GM19372 (cell line): Measurements from ENCODE around the gene MRNIP.

Source experiments
- ATAC-seq: cut with Tn5 transposase; IDR thresholded peaks from one replicate; pipeline ENCODE4 v1.9.1; 2021; ENCODE audit warnings: mild to moderate bottlenecking, low read depth, moderate library complexity; ENCODE audit not compliant: unreplicated experiment

Gene MRNIP

GRCh38 chr5:179805529-179806249 is 52.9 kb downstream of the MRNIP start:
- peak; percentile 24 for ATAC-seq

GRCh38 chr5:179805070-179805528 is 53.5 kb downstream of the MRNIP start:
- ATAC-seq: no peak

GRCh38 chr5:179804555-179804947 is 54.1 kb downstream of the MRNIP start:
- no peak for ATAC-seq

GRCh38 chr5:179803651-179804554 is 54.7 kb downstream of the MRNIP start:
- ATAC-seq: no peak

- no peak for ATAC-seq
Measured at GRCh38 chr5:179802950-179803562, 55.6 kb downstream of the MRNIP start.

- ATAC-seq: no peak
Measured at GRCh38 chr5:179802207-179802883, 56.3 kb downstream of the MRNIP start.

- peak; percentile 40 for ATAC-seq
Measured at GRCh38 chr5:179801304-179802206, 57.1 kb downstream of the MRNIP start.

GRCh38 chr5:179800696-179801201 is 57.9 kb downstream of the MRNIP start:
- no peak for ATAC-seq

GRCh38 chr5:179800071-179800695 is 58.4 kb downstream of the MRNIP start:
- no peak for ATAC-seq

GRCh38 chr5:179799644-179799973 is 59.0 kb downstream of the MRNIP start:
- ATAC-seq: no peak

- no peak for ATAC-seq
Measured at GRCh38 chr5:179798771-179799643, 59.6 kb downstream of the MRNIP start.

- no peak for ATAC-seq
Measured at GRCh38 chr5:179798144-179798770, 60.4 kb downstream of the MRNIP start.

GRCh38 chr5:179797741-179798140 is 60.9 kb downstream of the MRNIP start:
- ATAC-seq: no peak

GRCh38 chr5:179796877-179797608 is 61.6 kb downstream of the MRNIP start:
- no peak for ATAC-seq

- ATAC-seq: peak; percentile 74
Measured at GRCh38 chr5:179795863-179796833, 62.5 kb downstream of the MRNIP start.
